ENCODE data around the gene RBPJL.

GRCh38 chr20:45355209-45356084 is 48.8 kb downstream of the RBPJL start:
- no peak for TF ChIP-seq CTCF (IDR thresholded peaks at IDR 0.05)
- no peak for TF ChIP-seq POLR2A (IDR thresholded peaks at IDR 0.05)

Measured in testis (tissue), 2 donors.